ENCODE measurements around the gene ACTL7A.

ACTL7A gene

DNA sequence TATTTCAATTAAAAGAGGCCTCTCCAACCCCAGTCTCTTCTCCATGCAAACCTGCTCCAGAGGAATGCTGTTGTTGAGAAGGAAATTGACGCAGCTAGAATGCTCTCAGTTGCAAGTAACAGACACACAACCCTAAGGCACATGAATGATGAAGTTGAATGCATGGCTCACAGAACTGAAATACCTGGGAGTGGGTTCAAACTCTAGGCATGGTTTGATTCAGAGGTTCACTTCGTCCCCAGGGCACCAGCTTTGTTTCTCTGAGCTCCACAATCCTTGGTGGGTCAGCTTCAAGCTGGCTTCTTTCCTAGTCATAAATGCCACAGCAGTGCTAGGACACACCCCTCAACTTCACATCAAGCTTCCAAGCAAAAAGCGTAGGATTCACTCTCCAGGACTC is 10.9 kb upstream of the ACTL7A start:
- no peak for FAIRE-seq

DNA sequence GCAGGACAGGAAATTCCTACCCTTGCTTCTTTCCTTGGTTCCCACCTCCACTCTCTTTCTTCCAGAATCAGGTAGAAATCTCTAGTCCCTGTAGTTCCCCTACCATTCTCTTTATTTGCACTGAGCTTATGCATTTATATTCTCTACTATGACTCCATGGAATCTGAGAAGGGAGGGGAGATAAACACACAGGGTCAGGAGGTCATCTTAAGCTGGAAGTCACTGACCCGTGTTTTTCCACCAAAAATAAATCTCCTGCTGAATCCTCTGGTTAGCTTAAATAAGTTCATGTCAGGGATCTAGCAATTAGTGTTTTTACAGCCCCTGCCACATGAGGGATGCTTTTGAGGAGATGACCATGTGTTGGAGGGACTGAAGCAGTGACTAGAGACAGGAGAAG is 10.0 kb upstream of the ACTL7A start:
- no peak for FAIRE-seq

DNA sequence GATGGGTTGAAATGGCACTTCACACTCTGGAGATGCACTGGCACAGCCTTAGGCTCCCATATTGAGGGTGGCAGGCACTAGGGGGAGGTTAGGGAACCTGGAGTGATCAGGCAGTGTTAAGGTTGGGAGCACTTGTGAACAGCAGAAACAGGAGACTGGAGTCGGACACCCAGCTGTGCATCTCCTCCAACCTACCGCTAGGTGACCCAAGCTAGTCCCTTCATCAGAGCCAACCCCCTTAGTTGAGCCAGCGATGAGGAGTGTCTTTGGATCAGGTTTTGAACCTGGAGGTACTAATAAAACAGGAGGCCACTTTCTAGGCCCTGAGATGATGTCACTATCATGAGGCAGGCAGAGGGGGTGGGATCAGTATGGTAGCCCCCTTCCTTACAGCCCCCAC is 8.0 kb upstream of the ACTL7A start:
- no peak for FAIRE-seq

DNA sequence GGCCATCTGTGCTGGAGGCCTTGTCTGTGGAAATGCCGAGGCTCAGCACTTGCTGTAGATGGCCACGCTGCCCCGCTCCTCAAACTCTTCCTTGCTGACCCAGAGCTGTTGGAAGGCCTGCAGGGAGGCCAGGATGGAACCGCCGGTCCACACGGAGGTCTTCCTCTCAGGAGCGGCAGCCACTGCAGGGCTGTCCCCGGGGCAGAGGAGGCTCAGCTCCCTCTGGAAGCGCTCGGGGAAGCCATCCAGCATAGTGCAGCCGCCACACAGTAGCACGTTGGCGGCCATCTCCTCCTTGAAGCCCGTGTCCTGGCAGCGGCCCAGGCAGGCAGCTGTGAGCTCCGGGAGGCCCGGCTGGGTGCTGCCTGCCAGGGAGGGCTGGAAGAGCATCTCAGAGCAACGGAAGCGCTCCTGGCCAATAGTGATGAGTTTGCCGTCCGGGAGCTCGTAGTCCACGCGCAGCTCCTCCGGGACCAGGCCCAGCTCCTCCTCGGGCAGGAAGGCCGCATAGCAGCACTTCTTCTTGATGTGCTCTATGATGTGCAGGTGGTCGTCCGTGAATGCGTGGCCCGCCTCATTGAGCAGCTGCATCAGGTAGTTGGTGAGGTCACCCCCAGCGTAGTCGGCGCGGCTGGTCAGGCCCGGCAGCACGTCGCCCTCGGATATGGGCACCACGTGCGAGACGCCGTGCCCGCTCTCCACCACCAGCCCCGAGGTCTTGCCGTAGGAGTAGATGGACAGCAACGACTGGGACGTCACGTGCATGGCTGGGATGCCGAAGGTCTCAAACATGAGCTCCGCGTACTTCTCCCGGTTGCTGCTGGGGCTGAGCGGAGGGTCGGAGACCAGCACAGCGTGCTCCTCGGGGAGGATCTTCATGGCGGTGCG is 7.2 kb upstream of the ACTL7A start:
- FAIRE-seq = no peak

DNA sequence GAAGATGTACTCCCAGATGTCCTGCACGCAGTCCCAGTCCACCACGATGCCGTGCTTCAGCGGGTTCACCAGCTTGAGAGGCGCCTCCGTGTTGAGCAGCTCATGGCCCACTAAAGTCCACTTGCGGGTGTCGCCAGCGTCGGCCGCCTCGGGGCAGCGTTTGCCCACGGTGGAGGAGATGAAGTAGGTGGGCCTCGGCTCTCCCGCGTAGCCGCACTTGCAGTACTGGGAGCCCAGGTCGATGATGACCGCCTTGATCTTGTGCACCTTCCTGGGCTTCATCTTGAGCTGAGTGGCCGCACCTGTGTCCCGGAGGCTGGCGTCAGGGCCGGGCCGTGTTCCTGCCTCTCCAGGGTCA is 6.6 kb upstream of the ACTL7A start:
- no peak for FAIRE-seq

DNA sequence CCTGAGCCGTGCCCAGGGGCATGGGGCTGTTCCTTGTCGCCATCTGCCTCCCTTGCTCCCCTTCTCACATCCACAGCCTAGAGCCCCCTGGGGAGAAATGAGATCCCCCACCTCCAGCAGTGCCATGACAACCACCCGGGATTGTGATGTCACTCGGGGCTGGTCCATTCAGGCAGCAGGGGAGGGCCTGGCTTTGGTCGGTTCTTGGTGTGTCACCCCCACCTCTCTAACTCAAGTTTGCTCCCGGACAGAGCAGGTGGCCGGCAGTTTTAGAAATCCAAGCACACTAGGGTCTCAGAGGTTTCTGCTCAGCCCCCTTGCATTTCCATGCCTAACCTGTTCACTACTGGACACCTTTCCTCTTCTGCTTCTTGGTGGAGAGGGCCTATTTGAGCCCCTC is 6.2 kb upstream of the ACTL7A start, which contains the start of gene ACTL7B:
ACTL7B (minus strand) TSS at position 99 of the 400 bp plus-strand sequence; CDS start at position 43, 56 bp downstream.
- FAIRE-seq = no peak

DNA sequence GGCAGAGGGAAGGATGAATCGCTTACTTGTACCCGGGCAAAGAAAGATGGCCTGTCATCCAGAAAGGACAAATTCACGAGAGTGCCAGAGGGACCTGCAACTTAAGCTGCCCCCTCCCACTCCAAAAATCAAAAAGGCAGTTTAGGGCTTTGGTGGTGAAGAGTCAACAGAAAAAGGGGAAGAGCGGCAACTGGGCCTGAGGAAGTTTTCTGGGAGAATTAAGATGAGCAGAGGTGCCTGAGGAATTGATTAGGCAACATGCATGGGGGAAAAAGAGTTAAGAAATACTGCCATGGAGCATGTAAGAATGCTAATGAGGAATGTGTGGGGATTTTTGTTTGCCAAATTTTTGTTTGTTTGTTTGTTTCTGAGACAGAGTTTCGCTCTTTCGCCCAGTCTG is 4.5 kb upstream of the ACTL7A start:
- no peak for FAIRE-seq

DNA sequence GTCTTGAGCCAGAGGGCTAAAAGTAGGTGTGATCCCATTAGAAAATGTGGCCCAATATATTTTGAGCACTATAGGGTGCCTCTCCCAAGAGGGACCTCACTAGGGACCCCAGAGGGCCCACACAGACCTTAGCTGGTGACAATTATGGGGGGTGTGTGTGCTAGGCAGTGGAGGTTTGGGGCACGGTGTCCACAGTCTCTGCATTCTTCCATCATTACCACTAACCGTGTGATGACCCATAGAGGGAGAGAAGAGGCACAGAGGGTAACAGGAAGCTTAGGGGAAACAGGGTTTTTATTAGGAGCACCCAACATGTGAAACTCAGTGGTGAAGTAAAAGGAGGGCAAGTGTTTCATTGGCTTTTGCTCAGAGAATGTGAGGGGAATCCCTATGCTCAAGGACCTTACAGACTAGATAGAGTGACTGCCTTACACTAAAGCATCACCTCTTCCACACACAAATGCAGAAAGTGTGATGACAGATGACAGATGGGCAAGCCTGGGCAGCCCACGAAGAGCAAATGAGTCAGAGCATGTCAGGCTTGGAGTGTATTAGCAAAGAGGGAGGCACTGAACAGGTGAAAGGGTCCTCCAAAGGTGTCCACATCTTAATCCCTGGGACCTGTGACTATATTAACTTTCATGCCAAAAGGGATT is 2.5 kb upstream of the ACTL7A start:
- no peak for FAIRE-seq

DNA sequence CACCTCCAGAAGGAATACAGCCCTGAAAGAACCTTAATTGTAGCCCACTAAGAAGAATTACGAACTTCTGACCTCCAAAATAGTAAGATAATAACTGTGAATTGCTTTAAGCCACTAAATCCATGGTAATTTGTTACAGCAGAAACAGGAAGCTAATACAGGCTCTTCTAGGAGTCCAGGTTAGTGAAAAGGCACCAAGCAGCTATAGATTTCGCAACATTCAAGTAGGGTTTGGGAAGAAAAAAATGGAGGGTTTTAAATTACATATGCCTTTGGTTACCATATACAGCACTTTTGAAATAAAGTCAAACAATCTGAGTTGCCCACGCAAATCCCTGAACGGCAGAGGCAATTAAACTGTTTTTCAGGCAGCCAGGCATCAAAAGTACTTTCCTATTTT is 1.7 kb upstream of the ACTL7A start:
- no peak for FAIRE-seq

DNA sequence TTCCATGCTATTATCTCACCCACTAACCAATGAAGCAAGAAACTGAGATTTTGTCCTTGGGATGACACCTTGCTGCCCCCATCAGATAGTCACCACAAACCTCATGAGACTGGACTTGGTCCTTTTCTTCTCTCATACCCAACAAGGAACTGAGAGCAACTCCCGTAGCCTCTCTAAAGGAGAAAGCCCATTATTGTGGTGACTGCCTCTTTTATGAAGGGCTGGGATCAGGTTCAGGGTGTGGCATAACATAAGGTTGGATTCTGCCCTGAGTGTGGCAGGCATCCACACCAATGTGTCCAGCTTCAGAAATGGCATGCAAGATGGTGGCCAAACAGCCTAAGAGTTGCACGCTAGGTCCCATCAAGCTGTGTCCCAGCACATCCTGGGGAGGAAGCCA is 1.3 kb upstream of the ACTL7A start:
- FAIRE-seq = no peak

DNA sequence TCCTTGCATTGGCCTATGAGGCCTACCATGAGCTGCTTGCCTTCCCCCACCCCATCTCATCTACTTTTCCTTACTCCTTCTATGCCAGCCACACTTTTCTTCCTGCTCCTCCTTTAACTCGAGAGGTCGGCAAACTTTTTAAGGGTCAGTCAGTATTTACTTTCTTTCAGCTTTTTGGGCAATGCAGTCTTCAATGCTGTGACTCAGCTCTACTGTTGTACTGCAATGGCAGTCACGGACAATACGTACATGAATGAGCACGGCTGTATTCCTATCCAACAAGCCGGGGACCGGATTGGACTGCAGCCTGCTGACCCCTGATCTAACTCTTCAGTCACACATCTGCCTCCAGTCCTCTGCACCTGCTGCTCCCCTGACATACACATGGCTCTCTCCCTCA is 602 bp upstream of the ACTL7A start:
- no peak for FAIRE-seq

DNA sequence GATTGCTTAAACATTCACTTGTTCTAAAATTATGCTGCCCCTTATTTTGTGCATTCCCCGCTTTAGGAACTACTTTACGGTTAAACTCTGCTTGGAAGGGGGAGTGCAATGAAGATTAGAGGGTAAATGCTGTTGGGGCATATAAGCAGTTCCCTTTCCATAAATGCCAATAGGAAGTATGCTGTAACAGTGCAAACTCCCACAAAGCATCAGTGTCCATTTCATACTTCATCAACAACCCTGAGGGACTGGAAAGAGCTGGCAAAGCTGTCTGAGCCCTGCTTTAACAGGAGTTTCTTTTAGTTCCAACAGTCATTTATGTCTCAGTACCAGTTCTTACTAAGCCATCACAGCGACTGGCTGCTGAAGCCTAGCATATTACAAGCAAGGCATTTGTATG is 1.8 kb downstream of the ACTL7A start:
- FAIRE-seq = no peak

DNA sequence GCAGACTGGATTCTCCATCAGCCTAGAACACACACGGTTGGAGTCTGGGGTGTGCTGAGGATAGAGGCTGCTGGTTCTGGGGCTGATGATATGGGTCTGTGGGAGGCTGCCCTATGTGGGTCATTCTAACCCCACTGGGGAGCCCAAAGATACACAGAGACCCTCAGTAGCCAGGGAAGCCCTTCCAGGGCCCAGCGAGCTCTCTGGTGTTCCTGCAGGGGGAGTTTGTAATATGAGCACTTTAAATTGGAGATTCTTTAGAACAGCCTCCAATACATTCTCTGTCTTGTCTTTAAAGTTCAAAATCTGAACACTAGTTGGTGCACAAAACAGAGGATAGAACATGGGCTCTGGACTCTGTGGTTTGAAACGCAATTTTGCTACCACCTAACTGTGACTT is 2.4 kb downstream of the ACTL7A start:
- no peak for FAIRE-seq

DNA sequence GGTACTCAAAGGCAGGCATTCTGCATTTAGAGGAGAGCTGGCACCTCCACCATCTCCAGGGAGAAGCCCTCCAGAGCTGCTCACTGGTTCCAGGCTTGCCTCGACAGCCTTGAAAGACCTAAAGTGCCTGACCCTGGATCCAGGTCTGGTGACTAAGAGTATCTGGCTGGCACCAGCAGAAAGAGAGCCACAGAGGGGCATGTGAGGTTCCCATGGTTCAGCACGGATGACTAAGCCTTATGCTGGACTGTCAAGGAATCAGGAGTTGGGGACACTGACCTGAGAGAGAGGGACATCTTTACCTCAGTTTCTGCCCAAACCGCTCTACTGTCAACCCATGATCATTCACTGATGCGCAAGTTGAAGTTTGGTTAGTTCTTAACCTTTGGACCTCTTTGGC is 3.0 kb downstream of the ACTL7A start:
- no peak for FAIRE-seq

DNA sequence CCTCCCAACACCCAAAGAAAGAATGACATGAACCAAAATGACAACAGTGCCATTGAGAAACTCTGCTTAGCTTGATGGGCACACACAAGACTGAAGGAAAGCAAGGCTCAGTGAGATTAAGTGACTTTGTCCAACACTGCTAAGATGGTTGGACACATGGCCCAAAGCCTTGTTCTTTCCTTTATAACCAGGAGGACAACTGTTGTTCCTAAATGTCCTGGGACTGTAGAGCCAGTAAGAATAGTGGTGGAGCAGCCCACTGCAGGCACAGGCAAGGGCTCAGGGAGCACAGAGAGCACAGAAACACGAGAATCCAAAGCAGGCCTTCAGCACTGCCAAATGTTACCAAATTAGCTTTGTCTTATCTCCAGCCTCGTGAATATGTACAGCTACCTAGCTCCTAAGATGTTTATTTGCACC is 3.9 kb downstream of the ACTL7A start:
- no peak for FAIRE-seq

DNA sequence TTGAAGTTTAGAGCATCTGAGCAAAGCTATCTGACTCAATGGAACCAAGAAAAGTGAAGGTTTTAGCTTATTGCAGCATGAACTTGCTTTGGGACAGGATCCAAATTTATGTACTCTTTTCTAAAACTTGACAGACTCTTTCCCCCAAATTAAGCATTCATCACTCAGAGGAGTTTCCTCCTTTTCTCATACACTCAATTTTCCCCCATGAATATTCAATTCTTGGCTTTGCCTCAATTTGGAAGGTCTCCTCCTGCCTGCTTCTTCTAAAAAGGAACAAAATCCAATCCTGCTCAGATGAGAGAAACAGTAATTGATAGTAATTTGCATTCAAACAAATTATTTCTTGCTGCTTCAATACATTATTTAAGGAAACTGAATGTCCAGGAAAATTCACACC is 5.0 kb downstream of the ACTL7A start:
- no peak for FAIRE-seq

DNA sequence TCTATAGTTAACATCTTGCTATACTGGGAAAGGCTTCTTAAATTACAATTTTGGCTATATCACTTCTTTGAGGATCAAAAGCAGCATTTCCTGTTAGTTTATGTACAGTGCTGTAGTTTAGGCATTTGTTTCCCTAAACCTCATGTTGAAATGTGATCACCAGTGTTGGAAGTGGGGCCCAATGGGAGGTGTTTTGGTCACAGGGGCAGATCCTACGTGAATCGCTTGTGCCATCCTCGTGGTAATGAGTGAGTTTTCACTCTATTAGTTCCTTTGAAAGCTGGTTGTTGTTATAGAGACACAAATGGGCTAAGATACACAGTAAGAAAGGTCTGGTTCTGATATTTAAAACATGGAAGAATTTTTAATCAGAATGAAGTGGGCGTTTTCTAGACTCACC is 5.8 kb downstream of the ACTL7A start:
- FAIRE-seq = no peak

DNA sequence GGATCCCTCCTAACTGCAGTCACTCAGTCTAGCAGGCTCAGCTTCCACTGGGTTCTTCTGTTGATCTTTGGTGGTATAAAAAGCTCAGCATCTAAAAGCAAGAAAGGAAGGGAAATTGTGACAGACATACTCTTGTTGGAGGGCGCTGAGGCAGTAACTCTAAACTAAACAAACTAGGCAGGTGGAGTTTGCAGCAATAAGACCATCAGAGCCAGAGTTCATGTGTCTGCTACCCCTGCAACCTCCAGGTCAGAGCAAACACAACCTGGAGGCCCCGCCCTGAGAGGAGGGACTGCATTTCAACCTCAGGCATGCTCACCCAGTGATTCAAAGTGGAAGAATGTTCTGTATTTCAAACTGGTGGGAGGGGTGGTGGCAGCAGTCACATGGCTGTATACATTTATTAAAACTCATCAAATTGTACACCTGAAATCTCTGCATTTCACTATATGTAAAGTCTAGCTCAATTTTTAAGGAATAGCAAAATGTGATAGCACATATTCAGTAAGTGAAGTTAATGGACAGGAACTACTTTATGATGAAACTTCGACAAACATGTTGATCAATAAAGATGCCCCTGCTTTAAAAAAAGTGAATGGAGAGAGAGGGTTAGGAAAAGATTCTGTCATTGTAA is 7.1 kb downstream of the ACTL7A start:
- FAIRE-seq = no peak

DNA sequence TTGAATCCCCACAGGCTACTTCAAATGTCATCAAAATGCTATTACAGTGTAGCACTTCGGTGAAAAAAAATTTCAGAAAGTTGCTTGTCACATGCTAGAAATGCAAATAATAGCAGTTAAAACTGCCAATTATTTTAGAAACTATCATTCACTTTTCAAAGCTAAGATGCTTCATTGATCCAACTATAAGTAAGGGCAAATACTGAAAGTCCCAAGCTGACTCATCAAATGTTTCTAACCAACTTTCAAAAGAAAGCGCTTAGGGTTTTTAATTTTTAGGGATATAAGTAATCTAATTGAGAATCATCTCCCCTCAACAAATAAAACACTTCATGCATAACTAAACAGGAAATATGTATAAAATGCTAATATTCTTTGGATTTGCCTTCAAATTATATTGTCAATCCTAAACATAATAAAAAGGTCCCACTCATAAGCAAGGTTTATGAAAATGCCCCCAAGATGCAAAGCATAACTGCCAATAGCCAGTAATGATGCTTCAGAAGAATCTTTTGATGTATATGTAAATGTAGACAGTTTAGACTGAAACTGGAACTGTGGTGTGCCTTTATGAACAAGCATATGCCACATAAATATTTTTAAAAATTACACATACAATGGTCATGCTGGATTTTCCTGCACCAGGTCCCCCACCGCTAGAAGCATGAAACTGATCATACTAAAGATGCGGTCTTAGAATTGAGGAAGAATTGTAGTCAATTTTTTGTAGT is 12.2 kb downstream of the ACTL7A start:
- no peak for FAIRE-seq

DNA sequence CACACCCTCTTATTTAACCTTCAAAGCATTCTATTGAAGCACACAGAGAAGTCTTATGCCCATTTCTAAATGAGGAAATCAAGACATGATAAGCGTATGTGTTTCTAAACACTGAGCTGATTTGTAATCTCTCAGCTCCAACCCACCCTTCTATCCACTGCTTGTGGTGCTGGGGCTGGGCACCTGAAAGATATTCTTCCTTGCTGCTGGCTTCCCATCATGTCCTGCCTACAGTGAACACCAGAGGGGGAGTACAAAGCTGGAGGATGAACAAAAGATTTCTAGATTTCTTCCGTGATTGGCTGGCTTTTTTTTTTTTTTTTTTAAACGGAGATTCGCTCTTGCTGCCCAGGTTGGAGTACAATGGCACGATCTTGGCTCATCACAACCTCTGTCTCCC is 14.4 kb downstream of the ACTL7A start:
- no peak for FAIRE-seq

DNA sequence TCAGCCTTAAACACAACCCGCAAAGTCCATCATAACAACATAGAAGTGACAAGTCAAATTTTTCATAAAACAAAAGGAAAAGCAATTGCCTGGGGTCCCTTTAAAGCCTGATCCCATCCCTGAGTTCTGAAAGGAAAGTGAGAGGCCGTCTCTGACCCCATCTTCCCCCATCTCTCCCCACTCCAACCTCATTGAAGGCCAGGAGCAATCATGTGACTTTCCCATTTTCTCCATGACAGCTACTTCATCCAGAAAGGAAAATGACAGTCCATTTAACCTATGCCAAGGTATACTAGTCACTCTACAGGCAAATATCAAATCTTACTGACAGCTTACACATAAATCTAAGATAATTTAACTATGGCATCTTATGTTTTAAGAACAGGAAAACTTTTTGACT is 15.5 kb downstream of the ACTL7A start:
- FAIRE-seq = no peak

DNA sequence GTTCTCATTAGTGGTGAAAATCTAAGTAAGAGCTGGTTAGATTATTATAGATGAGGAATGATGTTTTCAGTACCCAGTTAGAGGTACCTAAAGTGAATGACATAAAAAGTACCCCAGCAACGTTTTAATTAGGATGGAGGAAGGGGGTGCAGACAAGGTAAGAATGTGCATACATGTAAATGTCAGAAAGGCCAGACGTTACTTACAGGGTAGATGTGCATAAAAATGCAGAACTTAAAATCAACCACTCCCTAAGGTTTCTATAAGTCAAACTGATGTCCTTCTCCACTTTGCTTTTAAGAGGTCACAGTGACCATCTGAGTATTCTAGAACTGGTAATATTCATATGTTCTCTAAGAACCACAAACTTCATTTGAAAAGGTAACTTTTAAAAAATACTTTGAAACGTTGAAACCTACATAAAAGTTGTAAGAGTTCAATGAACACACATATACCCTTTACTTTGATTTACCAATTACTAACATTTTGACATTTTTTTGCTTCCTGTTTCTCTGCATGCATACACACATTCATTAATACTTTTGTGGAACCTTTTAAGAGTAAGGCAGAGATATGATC is 18.8 kb downstream of the ACTL7A start:
- peak; percentile 15 for FAIRE-seq
